ENCODE data around the gene ING3. TPM values are rescaled to one million over a fixed set of nuclear protein-coding genes. Genes with fewer than 3 reads are reported as not detected.

The ING3 gene
- total RNA-seq, 1 experiment from 2014 or later: 9.1 TPM

DNA sequence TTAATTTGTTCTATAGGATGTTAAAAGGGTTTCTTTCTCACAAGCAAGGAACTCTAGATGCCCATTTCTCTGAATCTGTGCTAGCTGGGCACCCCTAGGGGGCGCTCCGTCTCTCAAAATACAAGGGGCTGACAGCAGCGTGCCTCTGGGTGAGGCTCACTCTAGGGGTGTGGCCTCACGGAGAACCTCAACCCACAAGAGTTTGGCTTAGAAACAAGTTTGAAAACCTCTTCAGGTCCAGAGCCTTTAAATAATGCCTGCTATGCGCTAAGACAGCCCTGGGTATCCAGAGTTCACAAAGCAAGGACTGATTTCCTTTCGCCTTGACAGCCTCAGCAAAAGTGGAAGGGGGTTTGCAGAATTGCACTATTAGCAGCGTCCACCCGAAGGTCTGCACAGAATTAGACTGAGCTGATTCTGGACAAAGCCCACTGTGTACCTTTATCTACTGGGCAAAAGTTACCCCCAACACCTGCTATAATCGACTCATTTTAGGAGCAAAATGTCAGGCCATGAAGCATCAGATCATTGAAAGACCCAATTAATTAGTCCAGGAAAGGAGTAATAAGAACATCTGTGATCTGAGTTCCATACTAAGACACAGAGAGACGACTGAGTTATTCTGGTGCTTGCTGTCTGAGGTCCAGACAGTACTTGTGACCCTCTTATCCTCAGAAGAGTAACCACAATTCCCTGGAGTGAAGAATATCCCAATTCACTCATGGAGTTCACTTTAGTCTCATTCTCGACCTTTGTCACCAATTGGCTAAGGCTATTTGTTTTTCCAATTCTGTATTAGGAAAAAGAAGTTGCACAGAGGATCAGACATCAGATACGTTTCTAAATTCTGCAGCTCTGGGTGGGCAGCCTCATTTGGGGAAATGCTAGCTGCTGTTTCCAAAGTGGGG lies 37.4 kb downstream of the ING3 start:
- BruUV-seq (replicated peaks): no TSS peak
- in situ Hi-C loops (cut with HindIII; ENCODE audit: low pct_unique_long_range_greater_than_20kb, low sequenced_read_pairs): no loop called here
- POLR2A ChIA-PET: interaction anchor here (0.6 kb wide), 1 partner anchor 27 kb away, joined by 3 read pairs; no protein-coding TSS in a partner anchor

DNA sequence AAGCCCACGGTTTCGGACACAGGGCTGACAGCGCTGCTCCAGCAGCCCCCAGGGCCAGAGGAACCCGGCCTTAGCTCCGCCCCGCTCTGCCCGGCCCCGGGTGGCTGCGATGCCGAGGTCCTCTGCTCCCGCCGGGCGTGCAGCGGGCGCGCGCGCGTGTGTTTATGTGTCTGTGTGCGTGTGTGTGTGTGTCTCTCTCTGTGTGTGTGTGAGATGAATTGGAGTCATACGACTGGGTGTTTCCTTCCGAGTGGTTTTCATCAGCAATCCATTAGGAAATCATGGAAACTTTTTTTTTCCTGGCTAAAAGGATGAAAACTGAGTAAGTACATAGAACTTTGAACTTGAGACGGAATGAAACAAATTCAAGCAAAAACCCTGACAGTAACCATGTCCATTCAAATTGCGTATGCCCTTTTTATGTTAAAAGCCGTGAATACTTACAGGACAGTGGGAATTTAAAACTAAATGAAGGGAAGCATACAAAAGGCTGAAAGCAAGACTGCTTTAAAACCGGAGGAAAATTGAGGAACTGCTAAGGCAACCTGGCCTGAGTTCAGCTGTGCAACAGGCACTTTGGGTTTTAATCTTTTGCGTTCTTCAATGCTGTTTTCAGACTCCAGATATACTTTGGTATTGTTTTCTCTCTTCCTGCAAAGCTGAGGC lies 38.1 kb downstream of the ING3 start, which contains the start of gene CPED1:
TSS of gene CPED1 (plus strand) at position 121 of the 666 bp plus-strand sequence. CDS start 911 bp downstream, outside the sequence.
- Histone ChIP-seq H3K27me3 (ENCODE audit: control insufficient read depth, insufficient read depth, low read length) (peaks cover 36% of the 10 kb centered on the region), H3K4me1 (ENCODE audit: control insufficient read depth, insufficient read depth, low read length) (no peaks in the 10 kb centered on the region), H3K4me3 (ENCODE audit: low read depth in 2 of 2, low read length in 2 of 2) (peak within 1 kb of the TSS; percentile 38 to 49), H3K36me3 (ENCODE audit: control insufficient read depth, insufficient read depth, low read length) (no peaks in the 10 kb centered on the region), H3K27ac (ENCODE audit: low read length) (no peak within 1 kb of the TSS), H3K9me3 (ENCODE audit: control insufficient read depth, insufficient read depth, low read depth, low read length) (no peaks in the 10 kb centered on the region)
- TF ChIP-seq POLR2AphosphoS5 (IDR thresholded peaks at IDR 0.05; ENCODE audit: low read depth, low read length): no peak
- TF ChIP-seq, protein P1, sequence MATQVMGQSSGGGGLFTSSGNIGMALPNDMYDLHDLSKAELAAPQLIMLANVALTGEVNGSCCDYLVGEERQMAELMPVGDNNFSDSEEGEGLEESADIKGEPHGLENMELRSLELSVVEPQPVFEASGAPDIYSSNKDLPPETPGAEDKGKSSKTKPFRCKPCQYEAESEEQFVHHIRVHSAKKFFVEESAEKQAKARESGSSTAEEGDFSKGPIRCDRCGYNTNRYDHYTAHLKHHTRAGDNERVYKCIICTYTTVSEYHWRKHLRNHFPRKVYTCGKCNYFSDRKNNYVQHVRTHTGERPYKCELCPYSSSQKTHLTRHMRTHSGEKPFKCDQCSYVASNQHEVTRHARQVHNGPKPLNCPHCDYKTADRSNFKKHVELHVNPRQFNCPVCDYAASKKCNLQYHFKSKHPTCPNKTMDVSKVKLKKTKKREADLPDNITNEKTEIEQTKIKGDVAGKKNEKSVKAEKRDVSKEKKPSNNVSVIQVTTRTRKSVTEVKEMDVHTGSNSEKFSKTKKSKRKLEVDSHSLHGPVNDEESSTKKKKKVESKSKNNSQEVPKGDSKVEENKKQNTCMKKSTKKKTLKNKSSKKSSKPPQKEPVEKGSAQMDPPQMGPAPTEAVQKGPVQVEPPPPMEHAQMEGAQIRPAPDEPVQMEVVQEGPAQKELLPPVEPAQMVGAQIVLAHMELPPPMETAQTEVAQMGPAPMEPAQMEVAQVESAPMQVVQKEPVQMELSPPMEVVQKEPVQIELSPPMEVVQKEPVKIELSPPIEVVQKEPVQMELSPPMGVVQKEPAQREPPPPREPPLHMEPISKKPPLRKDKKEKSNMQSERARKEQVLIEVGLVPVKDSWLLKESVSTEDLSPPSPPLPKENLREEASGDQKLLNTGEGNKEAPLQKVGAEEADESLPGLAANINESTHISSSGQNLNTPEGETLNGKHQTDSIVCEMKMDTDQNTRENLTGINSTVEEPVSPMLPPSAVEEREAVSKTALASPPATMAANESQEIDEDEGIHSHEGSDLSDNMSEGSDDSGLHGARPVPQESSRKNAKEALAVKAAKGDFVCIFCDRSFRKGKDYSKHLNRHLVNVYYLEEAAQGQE (IDR thresholded peaks at IDR 0.05; ENCODE audit: insufficient read depth in 1 of 2, low read depth in 2 of 2, low read length in 1 of 2): no peak
- TF ChIP-seq SIN3A (IDR thresholded peaks at IDR 0.05; ENCODE audit: borderline replicate concordance, insufficient read depth, low read depth, low read length): no peak
- TF ChIP-seq, protein P2, sequence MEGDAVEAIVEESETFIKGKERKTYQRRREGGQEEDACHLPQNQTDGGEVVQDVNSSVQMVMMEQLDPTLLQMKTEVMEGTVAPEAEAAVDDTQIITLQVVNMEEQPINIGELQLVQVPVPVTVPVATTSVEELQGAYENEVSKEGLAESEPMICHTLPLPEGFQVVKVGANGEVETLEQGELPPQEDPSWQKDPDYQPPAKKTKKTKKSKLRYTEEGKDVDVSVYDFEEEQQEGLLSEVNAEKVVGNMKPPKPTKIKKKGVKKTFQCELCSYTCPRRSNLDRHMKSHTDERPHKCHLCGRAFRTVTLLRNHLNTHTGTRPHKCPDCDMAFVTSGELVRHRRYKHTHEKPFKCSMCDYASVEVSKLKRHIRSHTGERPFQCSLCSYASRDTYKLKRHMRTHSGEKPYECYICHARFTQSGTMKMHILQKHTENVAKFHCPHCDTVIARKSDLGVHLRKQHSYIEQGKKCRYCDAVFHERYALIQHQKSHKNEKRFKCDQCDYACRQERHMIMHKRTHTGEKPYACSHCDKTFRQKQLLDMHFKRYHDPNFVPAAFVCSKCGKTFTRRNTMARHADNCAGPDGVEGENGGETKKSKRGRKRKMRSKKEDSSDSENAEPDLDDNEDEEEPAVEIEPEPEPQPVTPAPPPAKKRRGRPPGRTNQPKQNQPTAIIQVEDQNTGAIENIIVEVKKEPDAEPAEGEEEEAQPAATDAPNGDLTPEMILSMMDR (IDR thresholded peaks at IDR 0.05): no peak
- no peak for TF ChIP-seq TCF7L2 (IDR thresholded peaks at IDR 0.05; ENCODE audit: low read depth, low read length)
- in situ Hi-C loops (cut with HindIII; ENCODE audit: low pct_unique_long_range_greater_than_20kb, low sequenced_read_pairs) (no loop called here), intact Hi-C loops (cut with micrococcal nuclease; ENCODE audit: unreplicated experiment) (no loop called here)
- CTCF ChIA-PET: interaction anchor here (0.5 kb wide), 1 partner anchor 288 kb away, joined by 7 read pairs; no protein-coding TSS in a partner anchor
- ATAC-seq: peak; percentile 81
- POLR2A ChIA-PET: interaction anchor here (0.6 kb wide), 1 partner anchor 26 kb away, joined by 3 read pairs; no protein-coding TSS in a partner anchor
- no TSS peak for BruUV-seq (replicated peaks)
- DNase-seq (ENCODE audit: low read depth, low spot score): no peak

More for the DNA sequence above, 37.4 kb downstream of the ING3 start:
- CTCF ChIA-PET: interaction anchor here (1.7 kb wide), 1 partner anchor 10 kb away, joined by 3 read pairs; no protein-coding TSS in a partner anchor
- no peak overlapping the region for H3K27ac ChIP-seq (ENCODE audit: low read length)
- peak; percentile 63 for DNase-seq (ENCODE audit: low read depth, low spot score)
- peak; percentile 96 for ATAC-seq
- no peaks in the 10 kb centered on the region for H3K9me3 ChIP-seq (ENCODE audit: control insufficient read depth, insufficient read depth, low read depth, low read length)
- TF ChIP-seq POLR2AphosphoS5 (IDR thresholded peaks at IDR 0.05; ENCODE audit: low read depth, low read length) (no peak), SIN3A (IDR thresholded peaks at IDR 0.05; ENCODE audit: borderline replicate concordance, insufficient read depth, low read depth, low read length) (no peak), TCF7L2 (IDR thresholded peaks at IDR 0.05; ENCODE audit: low read depth, low read length) (no peak)
- TF ChIP-seq, protein P1 (IDR thresholded peaks at IDR 0.05; ENCODE audit: insufficient read depth in 1 of 2, low read depth in 2 of 2, low read length in 1 of 2): no peak
- TF ChIP-seq, protein P2 (IDR thresholded peaks at IDR 0.05): peak; percentile 94
- no peaks in the 10 kb centered on the region for H3K4me1 ChIP-seq (ENCODE audit: control insufficient read depth, insufficient read depth, low read length)
- intact Hi-C loops (cut with micrococcal nuclease; ENCODE audit: unreplicated experiment): loop anchor here (1.0 to 2.0 kb wide), 2 partner anchors 93 to 121 kb away; no protein-coding TSS in a partner anchor
- peak overlapping the region; percentile 38 to 49 for H3K4me3 ChIP-seq (ENCODE audit: low read depth in 2 of 2, low read length in 2 of 2)
- H3K36me3 ChIP-seq (ENCODE audit: control insufficient read depth, insufficient read depth, low read length): no peaks in the 10 kb centered on the region
- peaks cover 36% of the 10 kb centered on the region for H3K27me3 ChIP-seq (ENCODE audit: control insufficient read depth, insufficient read depth, low read length)

Measured in Panc1 (cell line).